Neural cell (in vitro differentiated cells): ENCODE data around the gene GALNT1. TPM values are rescaled to one million over a fixed set of nuclear protein-coding genes. Genes with fewer than 3 reads are reported as not detected.

Experiments
- H2AFZ ChIP-seq: fragments of 200-600, 300-800 bp; sonication (generic), shearing (Covaris generic); 2 replicates; pipeline ENCODE4 v1.6.0; 2014; ENCODE audit warnings: low read depth, mild to moderate bottlenecking, antibody characterized with exemption, low read length, moderate library complexity
- H3F3A ChIP-seq: fragments of 200-600 bp; shearing (Covaris generic); 2 replicates; pipeline ENCODE4 v1.6.1; 2016; ENCODE audit warnings: mild to moderate bottlenecking, moderate library complexity, mixed read lengths, antibody characterized with exemption, low read length; ENCODE audit not compliant: insufficient read depth, poor library complexity, severe bottlenecking
- H3K27ac ChIP-seq: fragments of 200-600, 300-800 bp; sonication (generic), shearing (Covaris generic); 2 replicates; pipeline ENCODE4 v1.5.1; 2014; ENCODE audit warnings: mild to moderate bottlenecking, low read length, moderate library complexity
- H3K27me3 ChIP-seq: fragments of 300-800, 200-600 bp; sonication (generic), shearing (Covaris generic); 2 replicates; pipeline ENCODE4 v1.6.0; 2014; ENCODE audit warnings: mild to moderate bottlenecking, low read depth, low read length, moderate library complexity; ENCODE audit not compliant: insufficient read depth
- H3K36me3 ChIP-seq: fragments of 300-800, 200-600 bp; sonication (generic), shearing (Covaris generic); 2 replicates; pipeline ENCODE4 v1.5.1; 2014; ENCODE audit warnings: mild to moderate bottlenecking, antibody characterized with exemption, low read length, moderate library complexity; ENCODE audit not compliant: insufficient read depth
- H3K4me2 ChIP-seq: fragments of 300-800, 200-600 bp; sonication (generic), shearing (Covaris generic); 2 replicates; pipeline ENCODE4 v1.6.0; 2014; ENCODE audit warnings: mild to moderate bottlenecking, low read length
- H3K4me3 ChIP-seq: fragments of 300-800, 200-600 bp; sonication (generic), shearing (Covaris generic); 2 replicates; pipeline ENCODE4 v1.5.1; 2014; ENCODE audit warnings: mild to moderate bottlenecking, low read length, moderate library complexity
- H3K79me2 ChIP-seq: fragments of 200-600 bp; shearing (Covaris generic); replicated peaks from 2 replicates; pipeline ENCODE4 v1.6.0; 2014; ENCODE audit warnings: mild to moderate bottlenecking, low read length, moderate library complexity; ENCODE audit not compliant: insufficient read depth
- H3K9ac ChIP-seq: fragments of 300-800, 200-600 bp; sonication (generic), shearing (Covaris generic); 2 replicates; pipeline ENCODE4 v1.6.1; 2016; ENCODE audit warnings: mild to moderate bottlenecking, low read length, mixed read lengths
- H3K9me2 ChIP-seq: fragments of 200-600 bp; shearing (Covaris generic); 2 replicates; pipeline ENCODE4 v1.6.1; 2016; ENCODE audit warnings: mild to moderate bottlenecking, low read length, mixed read lengths; ENCODE audit not compliant: insufficient read depth
- H3K9me3 ChIP-seq: fragments of 200-600, 300-800 bp; sonication (generic), shearing (Covaris generic); 2 replicates; pipeline ENCODE4 v1.6.1; 2016; ENCODE audit warnings: mild to moderate bottlenecking, mixed run types, low read length, moderate library complexity, mixed read lengths
- H4K20me1 ChIP-seq: fragments of 200-600 bp; shearing (Covaris generic); 2 replicates; pipeline ENCODE4 v1.6.1; 2016; ENCODE audit warnings: mild to moderate bottlenecking, mixed run types; ENCODE audit not compliant: insufficient read depth
- CTCF ChIP-seq: fragments of 450-650 bp; IDR thresholded peaks from 2 replicates; pipeline ENCODE4 v1.5.1; 2014; ENCODE audit warnings: antibody characterized with exemption, mild to moderate bottlenecking, moderate library complexity; ENCODE audit not compliant: poor library complexity, severe bottlenecking
- EP300 ChIP-seq: fragments of 450-650 bp; conservative IDR thresholded peaks from 2 replicates; pipeline ENCODE4 v1.6.1; 2014; ENCODE audit warnings: antibody characterized with exemption, mild to moderate bottlenecking, moderate library complexity; ENCODE audit not compliant: poor library complexity, severe bottlenecking
- EZH2 ChIP-seq: fragments of 200-600, 300-800 bp; shearing (Covaris generic), sonication (generic); IDR thresholded peaks from 2 replicates; pipeline ENCODE4 v1.6.1; 2014; ENCODE audit warnings: antibody characterized with exemption, low read length, borderline replicate concordance, mild to moderate bottlenecking; ENCODE audit not compliant: insufficient read depth, poor library complexity, severe bottlenecking
- MXI1 ChIP-seq: fragments of 450-650 bp; conservative IDR thresholded peaks from 2 replicates; pipeline ENCODE4 v1.6.1; 2014; ENCODE audit warnings: antibody characterized with exemption, mild to moderate bottlenecking; ENCODE audit not compliant: poor library complexity, severe bottlenecking
- POLR2AphosphoS5 ChIP-seq: IDR thresholded peaks from 2 replicates; pipeline ENCODE4 v1.6.1; 2012
- RAD21 ChIP-seq: fragments of 450-650 bp; conservative IDR thresholded peaks from 2 replicates; pipeline ENCODE4 v1.6.1; 2014; ENCODE audit warnings: antibody characterized with exemption, mild to moderate bottlenecking, moderate library complexity
- REST ChIP-seq: IDR thresholded peaks from 2 replicates; pipeline ENCODE4 v1.6.1; 2012; ENCODE audit warnings: borderline replicate concordance
- SMC3 ChIP-seq: fragments of 450-650 bp; conservative IDR thresholded peaks from 2 replicates; pipeline ENCODE4 v1.6.1; 2014; ENCODE audit warnings: antibody characterized with exemption, mild to moderate bottlenecking, moderate library complexity; ENCODE audit not compliant: poor library complexity
- TAF1 ChIP-seq: IDR thresholded peaks from 2 replicates; pipeline ENCODE4 v1.6.1; 2012; ENCODE audit warnings: low read depth
- polyA plus RNA-seq: library from polyadenylated mRNA; depleted of rRNA; stranded (reverse); fragments of >200 nt; gene quantifications from 2 replicates; pipeline ENCODE4 v1.2.3, GENCODE V29; 2014

Gene GALNT1
- polyA plus RNA-seq, 1 donor from 2014 or later: 103 TPM

GRCh38 chr18:35642802-35643201 is 61.3 kb downstream of the GALNT1 start:
- Histone ChIP-seq H3K9me2 (no peaks in the 10 kb centered on the region), H3K4me2 (no peak overlapping the region), H2AFZ (no peak overlapping the region), H4K20me1 (no peaks in the 10 kb centered on the region), H3K4me3 (no peak overlapping the region), H3K36me3 (no peaks in the 10 kb centered on the region), H3K9me3 (no peaks in the 10 kb centered on the region), H3K27me3 (no peaks in the 10 kb centered on the region), H3K9ac (no peak overlapping the region), H3K79me2 (peaks cover 15% of the 10 kb centered on the region), H3K27ac (no peak overlapping the region), H3F3A (no peaks in the 10 kb centered on the region)
- TF ChIP-seq MXI1 (no peak), RAD21 (no peak), TAF1 (no peak), POLR2AphosphoS5 (no peak), REST (no peak), CTCF (no peak), EP300 (no peak), EZH2 (no peak)

- H4K20me1 ChIP-seq: no peaks in the 10 kb centered on the region
- no peaks in the 10 kb centered on the region for H3K9me2 ChIP-seq
- H3K36me3 ChIP-seq: no peaks in the 10 kb centered on the region
- no peak overlapping the region for H3K9ac ChIP-seq
- no peaks in the 10 kb centered on the region for H3F3A ChIP-seq
- TF ChIP-seq REST (no peak), MXI1 (no peak), EP300 (no peak), POLR2AphosphoS5 (no peak), CTCF (no peak), RAD21 (no peak), EZH2 (no peak), SMC3 (no peak), TAF1 (no peak)
- no peak overlapping the region for H3K27ac ChIP-seq
- H3K27me3 ChIP-seq: no peaks in the 10 kb centered on the region
- H3K4me3 ChIP-seq: no peak overlapping the region
- no peak overlapping the region for H3K4me2 ChIP-seq
- no peak overlapping the region for H2AFZ ChIP-seq
- H3K9me3 ChIP-seq: no peaks in the 10 kb centered on the region
- peaks cover 17% of the 10 kb centered on the region for H3K79me2 ChIP-seq
Observed at GRCh38 chr18:35646449-35646848, 64.9 kb downstream of the GALNT1 start.
